DOHH2 (cell line): ENCODE measurements around the gene CCDC158.

Source experiments
- H3F3A ChIP-seq: fragments of 200-600 bp; sonication (generic), shearing (Covaris generic); 2 replicates; pipeline ENCODE4 v1.6.0; 2016; ENCODE audit warnings: antibody characterized with exemption, mild to moderate bottlenecking; ENCODE audit not compliant: control insufficient read depth, insufficient read depth
- H3K27ac ChIP-seq: fragments of 200-600 bp; sonication (generic); 2 replicates; pipeline ENCODE4 v1.5.1; 2014; ENCODE audit warnings: low read depth, mild to moderate bottlenecking, low read length, moderate library complexity
- H3K27me3 ChIP-seq: fragments of 200-600 bp; sonication (generic); 2 replicates; pipeline ENCODE4 v1.6.1; 2014; ENCODE audit warnings: mild to moderate bottlenecking, low read length, mixed read lengths; ENCODE audit not compliant: control insufficient read depth
- H3K36me3 ChIP-seq: fragments of 200-600 bp; sonication (generic); 2 replicates; pipeline ENCODE4 v1.6.1; 2014; ENCODE audit warnings: mild to moderate bottlenecking, low read length, moderate library complexity, mixed read lengths; ENCODE audit not compliant: control insufficient read depth
- H3K4me1 ChIP-seq: fragments of 200-600 bp; sonication (generic); 2 replicates; pipeline ENCODE4 v1.6.1; 2014; ENCODE audit warnings: mild to moderate bottlenecking, low read length, mixed read lengths; ENCODE audit not compliant: control insufficient read depth
- H3K4me2 ChIP-seq: fragments of 200-600 bp; sonication (generic); 2 replicates; pipeline ENCODE4 v1.6.0; 2014; ENCODE audit warnings: mild to moderate bottlenecking, low read length, moderate library complexity
- H3K4me3 ChIP-seq: fragments of 200-600 bp; sonication (generic); 2 replicates; pipeline ENCODE4 v1.5.1; 2014; ENCODE audit warnings: mild to moderate bottlenecking, low read length, mixed read lengths
- H3K79me2 ChIP-seq: fragments of 200-600 bp; sonication (generic); 2 replicates; pipeline ENCODE4 v1.6.1; 2014; ENCODE audit warnings: mild to moderate bottlenecking, low read length, mixed read lengths; ENCODE audit not compliant: control insufficient read depth
- H3K9me2 ChIP-seq: fragments of 200-600 bp; sonication (generic); replicated peaks from 2 replicates; pipeline ENCODE4 v1.6.1; 2014; ENCODE audit warnings: mild to moderate bottlenecking, low read length, mixed read lengths; ENCODE audit not compliant: control insufficient read depth
- H3K9me3 ChIP-seq: fragments of 200-600 bp; sonication (generic); 2 replicates; pipeline ENCODE4 v1.6.1; 2014; ENCODE audit warnings: antibody characterized with exemption, low read length, mixed read lengths; ENCODE audit not compliant: control insufficient read depth, insufficient read depth
- H4K20me1 ChIP-seq: fragments of 200-600 bp; sonication (generic); 2 replicates; pipeline ENCODE4 v1.6.0; 2014; ENCODE audit warnings: low read depth, mild to moderate bottlenecking, antibody characterized with exemption, low read length, moderate library complexity; ENCODE audit not compliant: control insufficient read depth, insufficient read depth
- CTCF ChIP-seq: fragments of 200-600 bp; sonication (generic); IDR thresholded peaks from one replicate; pipeline ENCODE4 v1.5.1; 2014; ENCODE audit warnings: antibody characterized with exemption, mild to moderate bottlenecking, low read depth, low read length; ENCODE audit not compliant: poor library complexity, severe bottlenecking
- EZH2phosphoT487 ChIP-seq: fragments of 200-600 bp; sonication (generic); IDR thresholded peaks from 2 replicates; pipeline ENCODE4 v1.6.1; 2017; ENCODE audit warnings: borderline replicate concordance, mild to moderate bottlenecking, antibody characterized with exemption, low read length, moderate library complexity, mixed read lengths

CCDC158 gene

DNA sequence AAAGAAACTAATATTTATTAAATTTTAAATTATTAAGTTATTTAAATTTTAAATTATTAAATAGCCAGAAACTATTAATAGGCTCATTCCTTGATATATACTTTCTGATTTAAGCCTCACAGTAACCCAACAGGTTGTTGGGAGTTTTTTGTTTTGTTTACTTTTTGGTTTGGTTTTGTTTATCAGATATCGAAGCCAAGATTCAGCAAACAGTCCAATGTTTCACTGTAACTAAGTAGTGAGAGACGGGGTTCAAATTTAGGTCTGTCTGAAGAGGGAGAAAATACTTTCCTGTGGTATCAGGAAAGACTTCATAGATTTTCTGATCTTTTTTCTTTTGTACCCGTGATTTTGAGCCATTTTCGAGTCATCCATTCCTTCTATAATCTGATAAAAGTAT, 54.2 kb downstream of the CCDC158 start:
- Histone ChIP-seq H3K4me2 (no peak overlapping the region), H3K9me2 (no peaks in the 10 kb centered on the region), H3K4me1 (no peaks in the 10 kb centered on the region), H3K9me3 (no peaks in the 10 kb centered on the region), H3K27me3 (no peaks in the 10 kb centered on the region), H3K4me3 (no peak overlapping the region), H3F3A (no peaks in the 10 kb centered on the region), H3K36me3 (no peaks in the 10 kb centered on the region), H3K79me2 (no peaks in the 10 kb centered on the region), H3K27ac (no peak overlapping the region), H4K20me1 (no peaks in the 10 kb centered on the region)
- TF ChIP-seq EZH2phosphoT487: no peak
- no peak for TF ChIP-seq CTCF

DNA sequence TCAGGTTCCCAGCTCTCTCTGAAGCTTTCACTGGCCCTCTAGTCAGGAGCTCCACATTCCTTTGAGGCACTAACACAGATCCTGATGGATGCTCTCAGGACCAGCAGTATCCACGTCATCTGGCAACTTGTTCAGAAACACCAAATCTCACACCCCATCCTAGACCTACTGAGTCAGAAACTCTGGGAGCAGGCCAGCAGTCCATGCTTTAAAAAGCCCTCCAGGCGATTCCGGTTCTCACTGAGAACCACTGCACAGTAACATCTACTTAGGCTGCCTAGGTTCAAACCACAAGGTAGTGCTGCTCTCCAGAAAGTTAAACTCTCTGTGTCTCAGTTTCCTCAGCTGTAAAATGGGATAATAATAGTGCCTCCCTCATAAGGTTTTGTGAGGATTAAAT, 55.3 kb downstream of the CCDC158 start:
- no peaks in the 10 kb centered on the region for H3K27me3 ChIP-seq
- no peak overlapping the region for H3K4me2 ChIP-seq
- H3K36me3 ChIP-seq: no peaks in the 10 kb centered on the region
- H3K79me2 ChIP-seq: no peaks in the 10 kb centered on the region
- no peaks in the 10 kb centered on the region for H4K20me1 ChIP-seq
- H3K4me1 ChIP-seq: no peaks in the 10 kb centered on the region
- TF ChIP-seq EZH2phosphoT487 (no peak), CTCF (no peak)
- no peaks in the 10 kb centered on the region for H3F3A ChIP-seq
- H3K9me3 ChIP-seq: no peaks in the 10 kb centered on the region
- no peak overlapping the region for H3K27ac ChIP-seq
- no peaks in the 10 kb centered on the region for H3K9me2 ChIP-seq
- no peak overlapping the region for H3K4me3 ChIP-seq

DNA sequence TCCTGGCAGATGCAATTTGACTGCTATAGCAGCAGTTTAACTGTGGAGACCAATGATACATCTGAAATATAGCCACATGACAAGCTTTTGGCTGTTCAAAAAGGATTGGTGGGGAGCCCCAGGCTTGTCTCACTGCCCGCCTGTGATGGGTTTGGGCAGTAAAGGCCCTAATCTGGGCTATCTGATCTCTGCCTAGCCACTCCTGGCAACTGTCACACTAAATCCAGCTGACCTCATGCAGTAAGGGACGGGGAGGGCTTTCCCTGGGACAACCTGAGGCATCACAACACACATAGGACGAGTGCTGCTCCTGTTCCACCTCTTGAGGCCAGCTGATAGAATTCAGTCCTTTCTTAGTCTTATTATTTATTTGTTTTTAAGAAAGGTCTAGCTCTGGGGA, 56.2 kb downstream of the CCDC158 start:
- Histone ChIP-seq H4K20me1 (no peaks in the 10 kb centered on the region), H3K4me3 (no peak overlapping the region), H3F3A (no peaks in the 10 kb centered on the region), H3K4me1 (no peaks in the 10 kb centered on the region), H3K79me2 (no peaks in the 10 kb centered on the region), H3K27me3 (no peaks in the 10 kb centered on the region), H3K9me3 (no peaks in the 10 kb centered on the region), H3K36me3 (no peaks in the 10 kb centered on the region), H3K4me2 (no peak overlapping the region), H3K9me2 (no peaks in the 10 kb centered on the region), H3K27ac (no peak overlapping the region)
- TF ChIP-seq CTCF (no peak), EZH2phosphoT487 (no peak)
